Measurements from ENCODE around the gene SFTPA2. TPM values are rescaled to one million over a fixed set of nuclear protein-coding genes. Genes with fewer than 3 reads are reported as not detected.
"Not testable (repeated sequence)": the region's sequence is repeated elsewhere in the genome, so short reads cannot be mapped to it uniquely, and the experiment has no call there.

The SFTPA2 gene
- total and polyA plus RNA-seq, 2 experiments from 2014 or later, result not detected

DNA sequence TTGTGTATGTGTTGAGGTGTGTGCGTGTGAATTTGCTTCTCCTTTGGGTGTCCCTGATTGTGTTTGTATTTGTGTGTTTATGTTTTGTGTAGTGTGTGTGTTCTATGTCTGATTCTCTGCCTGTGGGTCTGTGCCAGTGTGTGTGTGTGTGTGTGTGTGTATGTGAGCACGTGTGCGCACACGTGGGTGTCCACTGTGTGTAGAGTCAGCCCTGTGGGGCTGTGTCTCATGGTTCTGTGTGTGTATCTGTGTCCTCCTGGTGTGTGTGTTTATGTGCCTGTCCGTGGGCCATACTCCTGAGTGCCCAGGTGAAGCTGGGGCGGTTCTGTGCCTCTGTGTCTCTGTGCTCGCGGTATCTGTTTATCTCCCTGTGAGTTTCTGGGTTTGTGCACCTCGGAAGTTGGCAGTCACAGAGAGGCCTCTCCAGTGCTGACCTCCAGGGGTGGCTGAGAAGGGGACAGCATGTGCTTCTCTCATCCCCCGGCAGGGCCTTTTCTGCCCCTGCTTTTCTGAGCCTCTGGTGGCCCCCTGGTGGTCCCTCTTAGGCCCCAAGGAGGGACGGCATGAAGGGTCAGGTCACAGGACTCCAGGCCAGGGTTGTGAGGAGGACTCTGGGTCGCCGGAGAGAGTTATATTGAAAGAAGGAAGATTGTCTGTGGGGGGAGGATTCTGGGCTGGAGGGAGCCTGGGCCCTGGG lies 36.9 kb downstream of the SFTPA2 start:
- not testable (repeated sequence) for H3K4me3 ChIP-seq; H3K79me2 ChIP-seq; DNase-seq (ENCODE audit: low spot score); H3K27me3 ChIP-seq; H3K9me3 ChIP-seq (ENCODE audit: low read depth); H2AFZ ChIP-seq; H3K4me1 ChIP-seq (ENCODE audit: insufficient read depth); H3K9me2 ChIP-seq (replicated peaks; ENCODE audit: insufficient read depth); H3K27ac ChIP-seq; H3K4me2 ChIP-seq; H3K36me3 ChIP-seq (replicated peaks; ENCODE audit: insufficient read depth, low read depth); H4K20me1 ChIP-seq (ENCODE audit: insufficient read depth, poor library complexity, severe bottlenecking)
- WGBS (ENCODE audit: low lambda C conversion rate, missing lambda C conversion rate), result 84% methylated on average over 7 of the region's 13 CpGs

- not testable (repeated sequence) for H3K9me2 ChIP-seq (replicated peaks; ENCODE audit: insufficient read depth); H3K36me3 ChIP-seq (replicated peaks; ENCODE audit: insufficient read depth, low read depth); H3K4me3 ChIP-seq; H3K4me2 ChIP-seq; H3K4me1 ChIP-seq (ENCODE audit: insufficient read depth); H3K79me2 ChIP-seq; H2AFZ ChIP-seq; H3K9me3 ChIP-seq (ENCODE audit: low read depth); H4K20me1 ChIP-seq (ENCODE audit: insufficient read depth, poor library complexity, severe bottlenecking); H3K27ac ChIP-seq; H3K27me3 ChIP-seq; DNase-seq (ENCODE audit: low spot score)
- 98% methylated on average over 3 of the region's 4 CpGs for WGBS (ENCODE audit: low lambda C conversion rate, missing lambda C conversion rate)
Measured at GRCh38 chr10:79522464-79522863, 37.7 kb downstream of the SFTPA2 start.

GRCh38 chr10:79521751-79522150 lies 38.5 kb downstream of the SFTPA2 start:
- 90% methylated on average over 6 of the region's 6 CpGs for WGBS (ENCODE audit: low lambda C conversion rate, missing lambda C conversion rate)
- not testable (repeated sequence) for H3K9me2 ChIP-seq (replicated peaks; ENCODE audit: insufficient read depth); H3K4me3 ChIP-seq; H3K36me3 ChIP-seq (replicated peaks; ENCODE audit: insufficient read depth, low read depth); DNase-seq (ENCODE audit: low spot score); H3K27me3 ChIP-seq; H3K27ac ChIP-seq; H3K79me2 ChIP-seq; H3K4me1 ChIP-seq (ENCODE audit: insufficient read depth); H3K4me2 ChIP-seq; H4K20me1 ChIP-seq (ENCODE audit: insufficient read depth, poor library complexity, severe bottlenecking); H2AFZ ChIP-seq; H3K9me3 ChIP-seq (ENCODE audit: low read depth)

GRCh38 chr10:79517567-79517966 lies 42.6 kb downstream of the SFTPA2 start:
- not testable (repeated sequence) for H3K9me2 ChIP-seq (replicated peaks; ENCODE audit: insufficient read depth); H3K79me2 ChIP-seq; H3K27me3 ChIP-seq; H4K20me1 ChIP-seq (ENCODE audit: insufficient read depth, poor library complexity, severe bottlenecking); H3K4me1 ChIP-seq (ENCODE audit: insufficient read depth); DNase-seq (ENCODE audit: low spot score); H3K36me3 ChIP-seq (replicated peaks; ENCODE audit: insufficient read depth, low read depth); H3K9me3 ChIP-seq (ENCODE audit: low read depth); H3K4me3 ChIP-seq; H3K27ac ChIP-seq; H2AFZ ChIP-seq; H3K4me2 ChIP-seq
- WGBS (ENCODE audit: low lambda C conversion rate, missing lambda C conversion rate), result 49% methylated on average over 2 of the region's 4 CpGs

GRCh38 chr10:79516532-79517205 lies 43.5 kb downstream of the SFTPA2 start:
- H3K79me2 ChIP-seq; DNase-seq (ENCODE audit: low spot score); H3K4me2 ChIP-seq; H3K9me3 ChIP-seq (ENCODE audit: low read depth); H3K27me3 ChIP-seq; H3K36me3 ChIP-seq (replicated peaks; ENCODE audit: insufficient read depth, low read depth); H3K4me1 ChIP-seq (ENCODE audit: insufficient read depth); H2AFZ ChIP-seq; H3K4me3 ChIP-seq; H4K20me1 ChIP-seq (ENCODE audit: insufficient read depth, poor library complexity, severe bottlenecking); H3K27ac ChIP-seq; H3K9me2 ChIP-seq (replicated peaks; ENCODE audit: insufficient read depth): not testable (repeated sequence)
- 69% methylated on average over 7 of the region's 7 CpGs for WGBS (ENCODE audit: low lambda C conversion rate, missing lambda C conversion rate)

GRCh38 chr10:79511891-79512583 lies 48.2 kb downstream of the SFTPA2 start, which contains the start of gene EIF5AL1:
Gene EIF5AL1 (plus strand): TSS chr10:79512533. CDS start chr10:79512650, 117 bp downstream.
- not testable (repeated sequence) for H3K4me2 ChIP-seq; H3K4me1 ChIP-seq (ENCODE audit: insufficient read depth); H3K27me3 ChIP-seq; H3K4me3 ChIP-seq; H3K36me3 ChIP-seq (replicated peaks; ENCODE audit: insufficient read depth, low read depth); DNase-seq (ENCODE audit: low spot score); H3K9me3 ChIP-seq (ENCODE audit: low read depth); H4K20me1 ChIP-seq (ENCODE audit: insufficient read depth, poor library complexity, severe bottlenecking); H3K9me2 ChIP-seq (replicated peaks; ENCODE audit: insufficient read depth); H3K27ac ChIP-seq; H3K79me2 ChIP-seq; H2AFZ ChIP-seq
- 64% methylated on average over 9 of the region's 17 CpGs for WGBS (ENCODE audit: low lambda C conversion rate, missing lambda C conversion rate)

DNA sequence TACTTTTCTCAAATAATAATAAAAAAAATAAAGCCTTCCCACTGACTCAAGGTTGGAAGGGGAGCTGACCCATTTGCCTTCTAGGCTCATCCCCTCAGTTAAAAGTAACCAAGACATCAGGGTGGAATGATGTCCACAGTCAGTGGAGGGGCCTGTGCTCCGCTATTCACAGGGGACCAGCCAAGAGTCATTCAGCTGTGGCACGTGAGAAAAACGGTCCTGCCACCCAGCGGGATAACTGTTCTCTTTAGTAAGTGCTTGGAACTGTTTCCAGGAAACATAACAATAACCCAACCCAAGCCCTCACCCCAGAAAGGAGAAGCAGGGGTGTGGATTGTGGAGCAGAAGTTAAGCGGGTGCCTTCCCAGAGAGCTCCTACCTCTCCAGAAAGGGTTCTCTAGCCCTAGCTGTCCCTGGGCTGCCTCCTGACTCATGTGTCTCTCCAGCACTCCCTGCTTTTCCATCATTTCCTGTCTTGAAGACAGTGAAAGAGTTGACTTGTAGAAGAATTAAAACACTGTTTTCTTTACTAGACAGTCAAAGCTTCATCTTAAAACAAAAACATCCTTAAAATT lies 50.2 kb downstream of the SFTPA2 start:
- not testable (repeated sequence) for H2AFZ ChIP-seq; H3K9me2 ChIP-seq (replicated peaks; ENCODE audit: insufficient read depth); H3K79me2 ChIP-seq; H3K4me2 ChIP-seq; H3K9me3 ChIP-seq (ENCODE audit: low read depth); H3K27ac ChIP-seq; H3K27me3 ChIP-seq; DNase-seq (ENCODE audit: low spot score); H3K36me3 ChIP-seq (replicated peaks; ENCODE audit: insufficient read depth, low read depth); H3K4me1 ChIP-seq (ENCODE audit: insufficient read depth); H3K4me3 ChIP-seq; H4K20me1 ChIP-seq (ENCODE audit: insufficient read depth, poor library complexity, severe bottlenecking)
- WGBS (ENCODE audit: low lambda C conversion rate, missing lambda C conversion rate), result 92% methylated on average over 3 of the region's 5 CpGs

- H3K27me3 ChIP-seq; H3K36me3 ChIP-seq (replicated peaks; ENCODE audit: insufficient read depth, low read depth); H3K9me2 ChIP-seq (replicated peaks; ENCODE audit: insufficient read depth); H3K4me3 ChIP-seq; H4K20me1 ChIP-seq (ENCODE audit: insufficient read depth, poor library complexity, severe bottlenecking); H3K4me2 ChIP-seq; H3K4me1 ChIP-seq (ENCODE audit: insufficient read depth); H3K79me2 ChIP-seq; H3K9me3 ChIP-seq (ENCODE audit: low read depth); H2AFZ ChIP-seq; DNase-seq (ENCODE audit: low spot score); H3K27ac ChIP-seq: not testable (repeated sequence)
- WGBS (ENCODE audit: low lambda C conversion rate, missing lambda C conversion rate), result 100% methylated on average over 2 of the region's 3 CpGs
Measured at GRCh38 chr10:79509306-79509933, 50.8 kb downstream of the SFTPA2 start.

Data from hepatocyte (in vitro differentiated cells).